HFFc6 (cell line): ENCODE results near the gene ZDHHC21. TPM values are rescaled to one million over a fixed set of nuclear protein-coding genes. Genes with fewer than 3 reads are reported as not detected.

Source experiments
- DNase-seq: peaks from one replicate; pipeline ENCODE4 v3.0.0-alpha.2; 2018
- H3K27ac Mint-ChIP-seq: 2 replicates; pipeline ENCODE4 v1.8.0; 2020; ENCODE audit warnings: mild to moderate bottlenecking, mixed read lengths
- H3K27me3 Mint-ChIP-seq: 2 replicates; pipeline ENCODE4 v1.8.0; 2021; ENCODE audit warnings: mild to moderate bottlenecking, moderate library complexity, mixed read lengths; ENCODE audit not compliant: insufficient read depth
- H3K36me3 Mint-ChIP-seq: 2 replicates; pipeline ENCODE4 v1.8.0; 2021; ENCODE audit warnings: low read depth, mixed read lengths
- H3K4me1 Mint-ChIP-seq: 2 replicates; pipeline ENCODE4 v1.8.0; 2020; ENCODE audit warnings: low read depth, mixed read lengths
- H3K4me3 Mint-ChIP-seq: 2 replicates; pipeline ENCODE4 v1.8.0; 2020; ENCODE audit warnings: mild to moderate bottlenecking, moderate library complexity, mixed read lengths
- H3K9me3 Mint-ChIP-seq: 2 replicates; pipeline ENCODE4 v1.8.0; 2020; ENCODE audit warnings: mild to moderate bottlenecking, mixed read lengths
- CTCF ChIP-seq: fragments of 200-600 bp; sonication (generic); IDR thresholded peaks from 2 replicates; pipeline ENCODE4 v1.5.0; 2021; ENCODE audit warnings: antibody characterized with exemption, mild to moderate bottlenecking
- total RNA-seq, 6 experiments: library from RNA; stranded (reverse); fragmentation: NEBNext Ultra II Directional; extraction: Animal tissue kit (Norgen Biotek cat#: 25700); gene quantifications; 2 replicates in 1 of 6; 3 replicates in 5 of 6; pipeline ENCODE4 v1.2.3, GENCODE V29; 2021

Gene ZDHHC21
- total RNA-seq, 6 experiments from 2014 or later: 6.7 to 10.4 (median 9.0) TPM

GRCh38 chr9:14652729-14653377 is 40.4 kb downstream of the ZDHHC21 start:
- peak; percentile 76 for TF ChIP-seq CTCF
- peaks cover 43% of the 10 kb centered on the region for H3K36me3 Mint-ChIP-seq
- DNase-seq: peak; percentile 25
- H3K4me3 Mint-ChIP-seq: no peak overlapping the region
- H3K27ac Mint-ChIP-seq: no peak overlapping the region
- H3K9me3 Mint-ChIP-seq: peaks cover 24% of the 10 kb centered on the region
- peaks cover 6% of the 10 kb centered on the region; the same call in 1 of the 2 replicates for H3K4me1 Mint-ChIP-seq
- H3K27me3 Mint-ChIP-seq: no peaks in the 10 kb centered on the region

DNA sequence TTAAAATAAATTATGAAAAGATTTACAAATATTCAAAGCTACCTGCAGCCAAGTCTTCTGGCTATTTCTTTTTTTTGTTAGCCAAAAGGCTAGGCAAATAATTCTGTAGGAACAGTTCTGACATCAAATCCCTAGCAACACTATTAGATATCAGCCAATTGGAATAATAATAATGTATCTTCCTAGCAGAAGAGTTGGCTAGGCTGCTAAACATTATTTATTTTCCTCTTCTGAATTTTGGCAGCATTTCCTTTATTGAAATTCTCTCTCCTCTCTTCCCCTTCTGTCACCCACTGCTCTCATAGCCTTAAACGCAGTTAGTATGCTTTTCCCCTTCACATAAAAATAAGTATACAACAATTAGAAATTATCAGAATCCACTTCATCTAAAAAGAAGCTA is 42.6 kb downstream of the ZDHHC21 start:
- peaks cover 21% of the 10 kb centered on the region for H3K4me1 Mint-ChIP-seq
- peaks cover 28% of the 10 kb centered on the region for H3K36me3 Mint-ChIP-seq

GRCh38 chr9:14645648-14646047 is 47.6 kb downstream of the ZDHHC21 start:
- Mint-ChIP-seq H3K27ac (peak overlapping the region; percentile 55), H3K27me3 (no peaks in the 10 kb centered on the region), H3K36me3 (peaks cover 5% of the 10 kb centered on the region; the same call in 1 of the 2 replicates), H3K4me3 (peak overlapping the region; percentile 36), H3K4me1 (peaks cover 41% of the 10 kb centered on the region), H3K9me3 (no peaks in the 10 kb centered on the region)
- peak; percentile 37 for DNase-seq
- no peak for TF ChIP-seq CTCF

More for the DNA sequence above, 42.6 kb downstream of the ZDHHC21 start:
- no peak overlapping the region for H3K4me3 Mint-ChIP-seq
- peaks cover 21% of the 10 kb centered on the region for H3K9me3 Mint-ChIP-seq
- H3K27me3 Mint-ChIP-seq: no peaks in the 10 kb centered on the region
- H3K27ac Mint-ChIP-seq: no peak overlapping the region
- no peak for DNase-seq
- TF ChIP-seq CTCF: no peak

DNA sequence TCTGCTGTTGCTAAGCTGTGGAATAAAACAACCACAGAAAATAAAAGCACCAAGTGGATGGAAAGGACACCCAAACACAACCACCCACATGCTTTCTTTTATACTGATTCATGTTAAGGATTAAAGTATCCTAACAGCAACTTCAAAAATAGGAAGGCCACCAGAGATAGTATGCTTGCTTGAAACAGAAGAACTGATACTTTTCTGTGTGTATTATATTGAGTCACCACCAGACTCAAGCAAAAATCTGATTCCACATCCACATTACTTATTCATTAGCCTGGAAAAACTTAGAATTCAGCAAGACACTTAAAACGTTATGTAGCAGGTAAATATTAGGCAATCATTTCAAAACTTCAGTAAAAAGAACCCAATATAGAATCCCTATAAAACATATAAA is 52.3 kb downstream of the ZDHHC21 start:
- TF ChIP-seq CTCF: no peak
- Mint-ChIP-seq H3K27ac (peak overlapping the region; percentile 34; the same call in 1 of the 2 replicates), H3K4me1 (peaks cover 34% of the 10 kb centered on the region), H3K4me3 (no peak overlapping the region), H3K9me3 (no peaks in the 10 kb centered on the region), H3K27me3 (no peaks in the 10 kb centered on the region), H3K36me3 (peaks cover 12% of the 10 kb centered on the region)
- DNase-seq: no peak

DNA sequence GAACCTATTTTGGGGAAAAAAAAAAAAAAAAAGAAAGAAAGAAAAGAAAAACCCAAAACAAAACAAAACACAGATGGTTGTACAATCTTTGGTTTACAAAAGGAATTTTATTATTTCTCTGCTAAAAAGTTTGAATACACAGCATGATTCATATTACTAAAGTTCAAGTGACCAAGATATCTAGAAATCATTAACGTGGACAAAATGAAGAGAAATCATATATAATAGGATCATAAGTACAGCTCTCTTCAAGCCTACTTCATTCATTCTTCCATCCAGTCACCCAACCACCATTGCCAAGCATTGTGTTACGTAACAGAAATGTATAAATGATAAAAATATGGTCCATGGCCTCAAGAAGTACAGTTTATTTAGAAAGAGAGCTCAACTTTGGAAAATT is 52.9 kb downstream of the ZDHHC21 start:
- peaks cover 12% of the 10 kb centered on the region for H3K36me3 Mint-ChIP-seq
- DNase-seq: no peak
- H3K27ac Mint-ChIP-seq: peak overlapping the region; percentile 34; the same call in 1 of the 2 replicates
- no peak overlapping the region for H3K4me3 Mint-ChIP-seq
- H3K4me1 Mint-ChIP-seq: peaks cover 27% of the 10 kb centered on the region
- no peaks in the 10 kb centered on the region for H3K9me3 Mint-ChIP-seq
- no peaks in the 10 kb centered on the region for H3K27me3 Mint-ChIP-seq
- TF ChIP-seq CTCF: no peak
